Right lobe of liver (tissue), 6 donors: Measurements from ENCODE around the gene DIABLO. TPM values are rescaled to one million over a fixed set of nuclear protein-coding genes. Genes with fewer than 3 reads are reported as not detected.

ENCODE experiments used
- ATAC-seq, 4 donors: fragments of 200-7000 bp; cut with Tn5 transposase; one replicate each; pipeline ENCODE4 v1.9.1; 2020; ENCODE audit warnings: mild to moderate bottlenecking in 4 of 4, moderate library complexity in 4 of 4
- DNase-seq, 3 donors: peaks; one replicate each; pipeline ENCODE4 v3.0.0-alpha.2; 2020
- H3K27ac ChIP-seq, 3 donors: fragments of 200-600 bp; one replicate each; pipeline ENCODE4 v1.8.0; 2022
- H3K27me3 ChIP-seq, 2 donors: fragments of 200-600 bp; one replicate each; pipeline ENCODE4 v1.8.0; 2022
- H3K36me3 ChIP-seq, 4 donors: fragments of 200-600 bp; sonication (generic) in 1 of 4; one replicate each; pipeline versions ENCODE4 v1.5.1 to v1.8.0; 2017 to 2022; ENCODE audit warnings: control low read depth in 1 of 4
- H3K4me1 ChIP-seq, 4 donors: fragments of 200-600 bp; sonication (generic) in 1 of 4; one replicate each; pipeline versions ENCODE4 v1.5.1 to v1.8.0; 2017 to 2022; ENCODE audit warnings: control low read depth in 1 of 4
- H3K4me3 ChIP-seq, 3 donors: fragments of 200-600 bp; one replicate each; pipeline ENCODE4 v1.8.0; 2022
- H3K9me3 ChIP-seq, 4 donors: fragments of 200-600 bp; sonication (generic) in 1 of 4; one replicate each; pipeline versions ENCODE4 v1.5.1 to v1.8.0; 2017 to 2022; ENCODE audit warnings: control low read depth in 1 of 4
- POLR2A ChIP-seq: fragments of 450-650 bp; IDR thresholded peaks from one replicate; pipeline ENCODE4 v1.6.1; 2017; ENCODE audit warnings: antibody characterized with exemption, mild to moderate bottlenecking
- WGBS: methylation state at CpG from one replicate; pipeline ENCODE4 v1.1.6; 2018; ENCODE audit warnings: low coverage, low lambda C conversion rate; ENCODE audit not compliant: insufficient coverage; ENCODE audit errors: missing lambda C conversion rate; 5-methylcytosine and 5-hydroxymethylcytosine counted together
- intact Hi-C, 2 donors: fragments of 100-400 bp; cut with DNase I; formaldehyde crosslinking; loops; one replicate each; pipeline versions ENCODE4 v1.11.2 to v1.14.1; 2022
- total RNA-seq, 6 experiments: library from RNA; depleted of rRNA in 2 of 6; stranded (reverse); fragments of >200 nt in 2 of 6; fragmentation: NEBNext Ultra II Directional in 3 of 6; extraction: Animal tissue kit (Norgen Biotek cat#: 25700) in 3 of 6; gene quantifications; one replicate each; pipeline versions ENCODE4 v1.1.0 to v1.2.4, GENCODE V29; 2016 to 2023
- TF ChIP-seq, protein P1 (sequence below), 4 donors: fragments of 200-600 bp in 3 of 4; fragments of 450-650 bp in 1 of 4; IDR thresholded peaks; one replicate each; pipeline versions ENCODE4 v1.5.1 to v1.8.0; 2016 to 2022; ENCODE audit warnings: antibody characterized with exemption in 4 of 4, mild to moderate bottlenecking in 2 of 4
- donor health status: DM: no; HTN: yes; CAD: no.
- donor health status: DM: no; HTN: no; CAD: no.
- donor health status: DM: no; HTN: no; CAD: no.
- donor health status: DM: no; HTN: yes; CAD: no.
- donor health status: DM: no; HTN: yes; CAD: no.

Gene DIABLO
- total RNA-seq, 6 experiments from 2014 or later: 21.0 to 41.0 (median 24.1) TPM

- intact Hi-C loops: no loop called here
Observed at GRCh38 chr12:122201381-122201780, 24.5 kb downstream of the DIABLO start.

DNA sequence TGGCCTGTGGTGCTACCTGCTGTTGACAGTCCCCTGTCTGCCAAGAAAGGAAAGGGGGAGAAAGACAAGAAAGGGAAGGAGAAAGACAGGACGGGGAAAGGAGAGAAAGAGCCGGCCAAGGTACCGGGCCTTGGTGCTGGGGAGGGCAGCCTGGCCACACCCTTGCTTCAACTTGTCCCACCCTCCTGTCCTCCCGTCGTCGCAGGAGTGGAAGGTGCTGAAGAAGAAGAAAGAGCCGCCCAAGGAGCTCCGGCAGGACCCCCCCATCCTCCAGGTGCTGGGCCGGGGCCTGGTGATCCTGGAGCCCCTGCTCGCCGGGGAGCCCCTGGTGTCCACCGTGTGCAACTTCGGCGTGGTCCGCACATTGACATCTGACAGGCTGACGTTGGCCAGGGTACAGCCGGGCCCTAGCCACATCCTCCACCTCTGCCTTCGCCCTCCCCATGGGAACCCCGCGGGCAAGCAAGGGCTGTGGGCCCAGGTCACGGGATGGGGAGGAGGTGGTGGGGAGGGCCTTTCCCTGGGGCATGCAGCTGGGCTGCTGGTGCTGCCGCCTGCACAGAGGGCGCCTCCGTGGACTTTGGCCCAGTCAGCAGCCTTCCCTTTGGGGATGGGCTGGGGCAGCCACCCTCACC lies 25.2 kb downstream of the DIABLO start:
- ATAC-seq: no peak
- TF ChIP-seq, protein P1, sequence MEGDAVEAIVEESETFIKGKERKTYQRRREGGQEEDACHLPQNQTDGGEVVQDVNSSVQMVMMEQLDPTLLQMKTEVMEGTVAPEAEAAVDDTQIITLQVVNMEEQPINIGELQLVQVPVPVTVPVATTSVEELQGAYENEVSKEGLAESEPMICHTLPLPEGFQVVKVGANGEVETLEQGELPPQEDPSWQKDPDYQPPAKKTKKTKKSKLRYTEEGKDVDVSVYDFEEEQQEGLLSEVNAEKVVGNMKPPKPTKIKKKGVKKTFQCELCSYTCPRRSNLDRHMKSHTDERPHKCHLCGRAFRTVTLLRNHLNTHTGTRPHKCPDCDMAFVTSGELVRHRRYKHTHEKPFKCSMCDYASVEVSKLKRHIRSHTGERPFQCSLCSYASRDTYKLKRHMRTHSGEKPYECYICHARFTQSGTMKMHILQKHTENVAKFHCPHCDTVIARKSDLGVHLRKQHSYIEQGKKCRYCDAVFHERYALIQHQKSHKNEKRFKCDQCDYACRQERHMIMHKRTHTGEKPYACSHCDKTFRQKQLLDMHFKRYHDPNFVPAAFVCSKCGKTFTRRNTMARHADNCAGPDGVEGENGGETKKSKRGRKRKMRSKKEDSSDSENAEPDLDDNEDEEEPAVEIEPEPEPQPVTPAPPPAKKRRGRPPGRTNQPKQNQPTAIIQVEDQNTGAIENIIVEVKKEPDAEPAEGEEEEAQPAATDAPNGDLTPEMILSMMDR (IDR thresholded peaks at IDR 0.05): no peak
- no peak for TF ChIP-seq POLR2A
- no CpG with 5 or more reads among the region's 24 CpGs for WGBS
- Histone ChIP-seq H3K4me3 (no peak overlapping the region), H3K27ac (no peak overlapping the region), H3K9me3 (no peaks in the 10 kb centered on the region), H3K27me3 (peaks cover 0 to 9% of the 10 kb centered on the region in 2 donors), H3K36me3 (no peaks in the 10 kb centered on the region), H3K4me1 (peaks cover 0 to 16% (median 0%) of the 10 kb centered on the region in 4 donors)
- intact Hi-C loops: no loop called here
- no peak for DNase-seq

More at GRCh38 chr12:122201381-122201780, 24.5 kb downstream of the DIABLO start:
- H3K4me1 ChIP-seq: peaks cover 0 to 16% (median 0%) of the 10 kb centered on the region in 4 donors
- H3K27me3 ChIP-seq: peaks cover 0 to 9% of the 10 kb centered on the region in 2 donors
- no peak for ATAC-seq
- no peak overlapping the region for H3K27ac ChIP-seq
- no peak for DNase-seq
- H3K36me3 ChIP-seq: no peaks in the 10 kb centered on the region
- no peak overlapping the region for H3K4me3 ChIP-seq
- H3K9me3 ChIP-seq: no peaks in the 10 kb centered on the region
- 94% methylated on average over 3 of the region's 5 CpGs for WGBS
- TF ChIP-seq, protein P1 (IDR thresholded peaks at IDR 0.05): no peak
- no peak for TF ChIP-seq POLR2A

DNA sequence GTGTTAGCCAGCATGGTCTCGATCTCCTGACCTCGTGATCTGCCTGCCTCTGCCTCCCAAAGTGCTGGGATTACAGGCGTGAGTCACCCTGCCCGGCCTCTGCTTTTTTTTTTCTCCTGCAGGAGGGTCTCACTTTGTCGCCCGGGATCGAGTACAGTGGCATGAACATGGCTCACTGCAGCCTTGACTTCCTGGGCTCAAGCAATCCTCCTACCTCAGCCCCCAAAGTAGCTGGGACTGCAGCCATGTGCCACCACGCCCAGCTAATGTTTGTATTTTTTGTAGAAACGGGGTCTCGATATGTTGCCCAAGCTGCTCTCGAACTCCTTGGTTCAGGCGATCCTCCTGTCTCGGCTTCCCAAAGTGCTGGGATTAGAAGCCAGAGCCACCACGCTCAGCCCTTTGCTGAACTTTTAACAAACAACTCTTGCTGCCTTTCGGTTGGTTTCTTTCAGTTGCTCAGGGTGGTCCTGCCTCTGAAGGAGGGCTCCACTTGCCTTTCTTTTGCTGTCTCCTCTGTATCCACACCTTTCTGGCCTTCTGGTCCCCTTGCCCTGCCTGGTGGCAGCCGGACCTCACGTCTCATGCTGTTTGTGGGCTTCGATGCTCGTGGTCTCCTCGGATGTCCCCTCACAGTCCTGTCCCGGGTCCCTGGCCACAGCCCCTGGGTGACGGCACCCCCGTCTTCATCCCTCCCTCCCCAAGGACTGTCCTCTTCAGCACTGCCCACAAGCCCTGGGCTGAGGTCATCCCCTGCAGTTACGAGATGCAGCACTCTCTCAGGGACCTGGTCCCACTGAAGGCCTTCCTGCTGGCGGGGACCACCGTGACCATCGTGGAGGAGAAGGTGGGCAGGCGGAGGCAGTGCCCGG lies 26.1 kb downstream of the DIABLO start:
- intact Hi-C loops: loop anchor here (5.0 to 10.0 kb wide), 2 partner anchors 55 to 62 kb away; no protein-coding TSS in a partner anchor
- ATAC-seq (no peak), DNase-seq (no peak)
- H3K27me3 ChIP-seq: peaks cover 0 to 9% of the 10 kb centered on the region in 2 donors
- H3K27ac ChIP-seq: no peak overlapping the region
- no peaks in the 10 kb centered on the region for H3K36me3 ChIP-seq
- 71% methylated on average over 17 of the region's 29 CpGs for WGBS
- no peaks in the 10 kb centered on the region for H3K9me3 ChIP-seq
- TF ChIP-seq POLR2A: no peak
- TF ChIP-seq, protein P1 (IDR thresholded peaks at IDR 0.05): no peak
- peaks cover 0 to 16% (median 0%) of the 10 kb centered on the region in 4 donors for H3K4me1 ChIP-seq
- H3K4me3 ChIP-seq: no peak overlapping the region

GRCh38 chr12:122197612-122197966 lies 28.3 kb downstream of the DIABLO start:
- no peak for DNase-seq
- Histone ChIP-seq H3K27ac (no peak overlapping the region), H3K4me3 (no peak overlapping the region), H3K27me3 (peaks cover 0 to under 1% of the 10 kb centered on the region in 2 donors), H3K36me3 (no peaks in the 10 kb centered on the region), H3K4me1 (no peaks in the 10 kb centered on the region), H3K9me3 (no peaks in the 10 kb centered on the region)
- no peak for TF ChIP-seq POLR2A
- TF ChIP-seq, protein P1 (IDR thresholded peaks at IDR 0.05): no peak
- 44% methylated on average over 1 of the region's 1 CpG for WGBS
- no peak for ATAC-seq
- intact Hi-C loops: loop anchor here (5.0 to 10.0 kb wide), 2 partner anchors 53 to 60 kb away; no protein-coding TSS in a partner anchor
